HCEC 1CT (cell line): ENCODE measurements around the gene TEX22.

Experiments used
- DNase-seq: peaks from one replicate; pipeline ENCODE4 v3.0.0-alpha.2; 2017

The TEX22 gene

GRCh38 chr14:105422695-105423487 lies 24.6 kb downstream of the TEX22 start:
- no peak for DNase-seq

- no peak for DNase-seq
Observed at GRCh38 chr14:105423488-105424195, 25.3 kb downstream of the TEX22 start.

GRCh38 chr14:105424861-105425260 lies 26.5 kb downstream of the TEX22 start:
- no peak for DNase-seq

GRCh38 chr14:105425823-105426247 lies 27.5 kb downstream of the TEX22 start:
- DNase-seq: no peak

- no peak for DNase-seq
Observed at GRCh38 chr14:105426416-105427130, 28.2 kb downstream of the TEX22 start.

- no peak for DNase-seq
Observed at GRCh38 chr14:105427412-105427811, 29.1 kb downstream of the TEX22 start.

- no peak for DNase-seq
Observed at GRCh38 chr14:105427936-105428485, 29.7 kb downstream of the TEX22 start.

- no peak for DNase-seq
Observed at GRCh38 chr14:105430042-105430441, 31.7 kb downstream of the TEX22 start.

GRCh38 chr14:105430565-105430964 lies 32.2 kb downstream of the TEX22 start:
- peak; percentile 74 for DNase-seq

GRCh38 chr14:105431256-105431655 lies 32.9 kb downstream of the TEX22 start:
- DNase-seq: no peak

GRCh38 chr14:105432657-105433056 lies 34.3 kb downstream of the TEX22 start:
- no peak for DNase-seq

GRCh38 chr14:105433161-105433605 lies 34.8 kb downstream of the TEX22 start:
- no peak for DNase-seq

- DNase-seq: no peak
Observed at GRCh38 chr14:105436402-105436801, 38.1 kb downstream of the TEX22 start.

GRCh38 chr14:105436891-105437722 lies 38.8 kb downstream of the TEX22 start:
- no peak for DNase-seq

GRCh38 chr14:105437723-105438500 lies 39.6 kb downstream of the TEX22 start:
- DNase-seq: no peak

GRCh38 chr14:105439179-105439578 lies 40.8 kb downstream of the TEX22 start:
- no peak for DNase-seq

GRCh38 chr14:105439710-105440553 lies 41.6 kb downstream of the TEX22 start:
- no peak for DNase-seq

GRCh38 chr14:105440554-105440900 lies 42.2 kb downstream of the TEX22 start:
- DNase-seq: no peak

- no peak for DNase-seq
Observed at GRCh38 chr14:105440992-105441391, 42.7 kb downstream of the TEX22 start.

- no peak for DNase-seq
Observed at GRCh38 chr14:105442125-105442524, 43.8 kb downstream of the TEX22 start.

GRCh38 chr14:105442834-105443233 lies 44.5 kb downstream of the TEX22 start:
- no peak for DNase-seq
